SK-N-SH treated with all-trans-retinoic acid at 6 μM for 48 hours (cell line): ENCODE measurements around the gene ENAH.

Experiments used
- ARNTL ChIP-seq: fragments of 450-650 bp; formaldehyde crosslinking; IDR thresholded peaks from 2 replicates; pipeline ENCODE4 v1.5.0; 2020; ENCODE audit warnings: low read depth, mild to moderate bottlenecking, moderate library complexity, borderline replicate concordance
- BACH2 ChIP-seq: fragments of 250-450 bp; sonication (Bioruptor Pico); IDR thresholded peaks from 2 replicates; pipeline ENCODE4 v1.9.0; 2021; ENCODE audit warnings: mild to moderate bottlenecking, borderline replicate concordance
- CREB5 ChIP-seq: fragments of 250-450 bp; sonication (Bioruptor Pico); IDR thresholded peaks from 2 replicates; pipeline ENCODE4 v1.5.1; 2020; ENCODE audit warnings: low read depth, mild to moderate bottlenecking, moderate library complexity
- PATZ1 ChIP-seq: fragments of 250-450 bp; sonication (Bioruptor Pico); IDR thresholded peaks from 2 replicates; pipeline ENCODE4 v1.8.0; 2020; ENCODE audit warnings: mild to moderate bottlenecking, moderate library complexity, borderline replicate concordance
- PPARA ChIP-seq: fragments of 250-450 bp; sonication (Bioruptor Pico); IDR thresholded peaks from 2 replicates; pipeline ENCODE4 v1.5.0; 2020; ENCODE audit warnings: mild to moderate bottlenecking, borderline replicate concordance
- RARB ChIP-seq: fragments of 250-450 bp; sonication (Bioruptor Pico); IDR thresholded peaks from 2 replicates; pipeline ENCODE4 v1.8.0; 2021; ENCODE audit warnings: mild to moderate bottlenecking, moderate library complexity
- SNAI2 ChIP-seq: fragments of 250-450 bp; sonication (Bioruptor Pico); IDR thresholded peaks from 2 replicates; pipeline ENCODE4 v1.5.0; 2020; ENCODE audit warnings: mild to moderate bottlenecking, moderate library complexity
- TCF4 ChIP-seq: fragments of 250-450 bp; sonication (Bioruptor Pico); IDR thresholded peaks from 2 replicates; pipeline ENCODE4 v1.8.0; 2021; ENCODE audit warnings: mild to moderate bottlenecking, moderate library complexity, borderline replicate concordance
- TSHZ2 ChIP-seq: fragments of 250-450 bp; sonication (Bioruptor Pico); IDR thresholded peaks from 2 replicates; pipeline ENCODE4 v1.5.0; 2020; ENCODE audit warnings: mild to moderate bottlenecking, moderate library complexity
- ZFP3 ChIP-seq: fragments of 250-450 bp; sonication (Bioruptor Pico); IDR thresholded peaks from 2 replicates; pipeline ENCODE4 v1.5.0; 2020; ENCODE audit warnings: mild to moderate bottlenecking, moderate library complexity
- ZNF565 ChIP-seq: fragments of 450-650 bp; formaldehyde crosslinking; conservative IDR thresholded peaks from 2 replicates; pipeline ENCODE4 v1.5.0; 2020; ENCODE audit warnings: low read depth, mild to moderate bottlenecking, moderate library complexity
- ZNF70 ChIP-seq: fragments of 450-650 bp; formaldehyde crosslinking; IDR thresholded peaks from 2 replicates; pipeline ENCODE4 v1.5.0; 2020; ENCODE audit warnings: mild to moderate bottlenecking, moderate library complexity

GRCh38 chr1:225667362-225667761 is 14.4 kb upstream of the ENAH start:
- TF ChIP-seq SNAI2 (CRISPR knock-in tag) (no peak), CREB5 (no peak), PPARA (CRISPR knock-in tag) (no peak), TSHZ2 (CRISPR knock-in tag) (no peak), BACH2 (CRISPR knock-in tag) (no peak), ARNTL (CRISPR knock-in tag) (no peak), ZFP3 (CRISPR knock-in tag) (no peak), PATZ1 (no peak), ZNF565 (CRISPR knock-in tag) (no peak), ZNF70 (CRISPR knock-in tag) (no peak), TCF4 (CRISPR knock-in tag) (no peak), RARB (CRISPR knock-in tag) (no peak)
